MCF 10A (cell line): ENCODE measurements around the gene CLEC18B. TPM values are rescaled to one million over a fixed set of nuclear protein-coding genes. Genes with fewer than 3 reads are reported as not detected.
A peak's percentile ranks its signal among the peaks of the same experiment; 100 is the strongest.
"Not testable (repeated sequence)": the region's sequence is repeated elsewhere in the genome, so short reads cannot be mapped to it uniquely, and the experiment has no call there.

Experiments
- BruUV-seq: library from RNA; stranded (reverse); fragments of 400-500 nt; replicated peaks from 2 replicates; lab custom pipeline; 2021; lab: Mats Ljungman, UMichigan
- CTCF ChIA-PET: fragments of 300-600 bp; sonication (Branson Sonifier 250); formaldehyde crosslinking; extraction: SDS; loops from one replicate; lab custom pipeline; 2021; ENCODE audit warnings: antibody characterized with exemption, inconsistent platforms; lab: Yijun Ruan, JAX
- POLR2A ChIA-PET: fragments of 300-600, 350-650 bp; sonication (Branson Sonifier 250); formaldehyde crosslinking; extraction: SDS; loops from one replicate; lab custom pipeline; 2020; ENCODE audit warnings: antibody characterized with exemption, inconsistent platforms; lab: Yijun Ruan, JAX
- DNase-seq: peaks from one replicate; pipeline ENCODE4 v3.0.0-alpha.2; 2018; ENCODE audit not compliant: unreplicated experiment
- H3K27ac Mint-ChIP-seq: one replicate; pipeline ENCODE4 v1.8.0; 2022; ENCODE audit warnings: mild to moderate bottlenecking, low read depth, mixed read lengths; ENCODE audit not compliant: unreplicated experiment
- H3K27me3 Mint-ChIP-seq: one replicate; pipeline ENCODE4 v1.8.0; 2022; ENCODE audit warnings: mixed read lengths; ENCODE audit not compliant: insufficient read depth, unreplicated experiment
- H3K36me3 Mint-ChIP-seq: one replicate; pipeline ENCODE4 v1.8.0; 2022; ENCODE audit warnings: mild to moderate bottlenecking, moderate library complexity, mixed read lengths; ENCODE audit not compliant: insufficient read depth, unreplicated experiment
- H3K4me1 Mint-ChIP-seq: one replicate; pipeline ENCODE4 v1.8.0; 2022; ENCODE audit warnings: mixed read lengths; ENCODE audit not compliant: insufficient read depth, unreplicated experiment
- H3K4me3 Mint-ChIP-seq: one replicate; pipeline ENCODE4 v1.8.0; 2022; ENCODE audit warnings: mild to moderate bottlenecking, moderate library complexity, mixed read lengths; ENCODE audit not compliant: unreplicated experiment
- H3K9me3 Mint-ChIP-seq: one replicate; pipeline ENCODE4 v1.8.0; 2022; ENCODE audit warnings: mixed read lengths; ENCODE audit not compliant: unreplicated experiment
- intact Hi-C: fragments of 100-400 bp; cut with micrococcal nuclease; formaldehyde crosslinking; loops from 2 replicates; pipeline ENCODE4 v1.14.1; 2022
- total RNA-seq: library from RNA; stranded (reverse); gene quantifications from 2 replicates; pipeline ENCODE4 v1.2.3, GENCODE V29; 2022
- TF ChIP-seq, protein P1 (sequence below): fragments of 200-600 bp; IDR thresholded peaks from one replicate; pipeline ENCODE4 v1.8.0; 2022; ENCODE audit warnings: antibody characterized with exemption, mild to moderate bottlenecking; ENCODE audit not compliant: unreplicated experiment

Gene CLEC18B
- total RNA-seq, 1 experiment from 2014 or later, result 0.89 TPM

DNA sequence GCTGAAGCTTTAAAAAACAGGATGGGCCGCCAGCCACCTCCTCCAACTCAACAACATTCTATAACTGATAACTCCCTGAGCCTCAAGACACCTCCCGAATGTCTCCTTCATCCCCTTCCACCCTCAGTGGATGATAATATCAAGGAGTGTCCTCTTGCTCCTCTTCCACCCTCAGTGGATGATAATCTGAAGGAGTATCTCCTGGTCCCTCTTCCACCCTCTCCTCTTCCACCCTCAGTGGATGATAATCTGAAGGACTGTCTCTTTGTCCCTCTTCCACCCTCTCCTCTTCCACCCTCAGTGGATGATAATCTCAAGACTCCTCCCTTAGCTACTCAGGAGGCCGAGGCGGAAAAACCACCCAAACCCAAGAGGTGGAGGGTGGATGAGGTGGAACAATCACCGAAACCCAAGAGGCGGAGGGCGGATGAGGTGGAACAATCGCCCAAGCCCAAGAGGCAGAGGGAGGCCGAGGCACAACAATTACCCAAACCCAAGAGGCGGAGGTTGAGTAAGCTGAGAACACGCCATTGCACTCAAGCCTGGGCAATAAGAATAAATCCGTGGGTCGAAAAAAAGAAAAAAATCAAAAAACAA, 29.7 kb downstream of the CLEC18B start:
- H3K9me3 Mint-ChIP-seq, DNase-seq, H3K36me3 Mint-ChIP-seq, BruUV-seq, H3K4me1 Mint-ChIP-seq, H3K4me3 Mint-ChIP-seq, POLR2A ChIA-PET, intact Hi-C loops, CTCF ChIA-PET: not testable (repeated sequence)
- Mint-ChIP-seq H3K27ac (peak overlapping the region; percentile 28), H3K27me3 (peaks cover 11% of the 10 kb centered on the region)

DNA sequence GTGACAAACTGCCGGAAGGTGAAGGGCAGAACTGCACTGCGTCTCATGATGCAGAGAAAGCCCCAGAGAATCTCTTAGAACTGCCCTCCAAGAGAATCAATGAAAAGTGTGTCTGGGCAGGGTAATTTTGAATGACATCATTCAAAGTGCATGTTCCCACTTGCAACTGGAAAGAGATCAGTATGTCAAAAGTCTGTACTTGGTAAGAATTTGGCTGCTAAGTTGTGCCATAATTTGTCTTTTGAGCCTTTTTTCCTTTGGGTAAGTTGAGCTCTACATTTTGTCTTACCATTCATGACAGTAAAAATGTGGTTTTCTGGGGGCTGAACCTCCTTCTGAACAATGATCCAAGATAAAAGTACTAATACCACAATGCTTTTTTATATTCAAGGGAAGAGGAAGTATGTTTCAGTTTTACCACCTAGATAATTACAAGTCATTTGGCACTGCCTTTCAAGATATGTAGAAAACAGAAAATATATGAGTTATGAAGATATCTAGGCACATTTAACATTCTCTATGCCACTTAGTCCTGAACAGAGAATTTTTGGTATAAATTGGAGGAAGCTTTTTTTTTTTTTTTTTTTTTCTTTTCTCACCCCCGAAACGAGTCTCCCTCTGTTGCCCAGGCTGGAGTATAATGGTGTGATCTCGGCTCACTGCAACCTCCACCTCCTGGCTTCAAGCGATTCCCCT, 38.8 kb downstream of the CLEC18B start:
- intact Hi-C loops, CTCF ChIA-PET, H3K36me3 Mint-ChIP-seq, BruUV-seq, H3K9me3 Mint-ChIP-seq, H3K27ac Mint-ChIP-seq, DNase-seq, POLR2A ChIA-PET, H3K4me3 Mint-ChIP-seq, H3K4me1 Mint-ChIP-seq, H3K27me3 Mint-ChIP-seq: not testable (repeated sequence)

DNA sequence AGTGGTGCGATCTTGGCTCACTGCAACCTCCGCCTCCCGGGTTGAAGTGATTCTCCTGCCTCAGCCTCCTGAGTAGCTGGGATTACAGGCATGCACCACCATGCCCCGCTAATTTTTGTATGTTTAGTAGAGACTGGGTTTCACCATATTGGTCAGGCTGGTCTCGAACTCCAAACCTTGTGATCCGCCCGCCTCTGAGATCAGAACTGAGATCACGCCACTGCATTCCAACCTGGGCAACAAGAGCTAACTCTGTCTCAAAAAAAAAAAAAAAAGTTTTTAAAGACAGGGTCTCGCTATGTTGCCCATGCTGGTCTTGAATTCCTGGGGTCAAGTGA, 47.5 kb downstream of the CLEC18B start:
- H3K4me1 Mint-ChIP-seq, CTCF ChIA-PET, H3K9me3 Mint-ChIP-seq, H3K27ac Mint-ChIP-seq, H3K4me3 Mint-ChIP-seq, DNase-seq, intact Hi-C loops, H3K27me3 Mint-ChIP-seq, BruUV-seq, POLR2A ChIA-PET, H3K36me3 Mint-ChIP-seq: not testable (repeated sequence)

DNA sequence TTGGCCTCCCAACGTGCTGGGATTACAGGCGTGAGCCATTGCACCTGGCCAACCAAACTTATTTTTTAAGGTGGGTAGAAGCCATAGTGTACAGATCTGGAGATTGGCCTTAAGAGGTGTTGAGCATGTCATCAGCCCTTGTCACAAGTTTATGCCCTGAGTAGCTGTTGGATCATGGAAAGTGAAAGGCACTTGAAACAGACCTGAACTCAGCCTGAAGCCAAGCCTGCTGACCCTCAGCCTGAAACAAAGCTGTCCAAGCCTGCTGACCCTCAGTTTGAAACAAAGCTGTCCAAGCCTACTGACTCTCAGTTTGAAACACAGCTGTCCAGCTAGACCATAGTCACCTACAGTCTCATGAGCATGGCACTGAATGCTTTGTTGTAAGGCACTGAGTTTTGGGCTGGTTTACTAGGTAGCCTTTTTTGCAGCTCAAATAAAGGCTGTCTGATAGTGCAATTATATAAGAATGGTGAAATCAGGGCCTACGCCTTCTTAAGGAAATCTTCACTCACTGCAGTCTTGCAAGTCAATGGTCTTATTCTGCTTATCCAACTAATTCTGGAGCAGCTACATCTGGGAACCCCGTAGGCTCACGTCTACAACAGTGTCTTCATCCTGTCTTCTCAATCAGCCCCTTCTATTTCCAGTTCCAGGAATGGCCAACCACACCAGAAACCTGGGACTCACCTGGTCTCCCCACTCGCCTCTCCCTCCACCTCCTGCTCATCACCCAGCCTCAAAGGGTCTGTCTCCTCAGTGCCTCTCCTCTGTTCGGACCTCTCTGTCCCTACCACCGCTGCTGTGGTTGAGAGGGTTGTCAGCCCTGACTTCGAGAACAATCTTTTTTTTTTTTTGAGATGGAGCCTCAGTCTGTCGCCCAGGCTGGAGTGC, 48.1 kb downstream of the CLEC18B start:
- ChIA-PET CTCF (interaction anchor here (0.5 to 0.6 kb wide), 2 partner anchors 234 to 1029 kb away, joined by 4 read pairs; no protein-coding TSS in a partner anchor), POLR2A (no interaction called here)
- intact Hi-C loops, result no loop called here
- no TSS peak for BruUV-seq
- TF ChIP-seq, protein P1, sequence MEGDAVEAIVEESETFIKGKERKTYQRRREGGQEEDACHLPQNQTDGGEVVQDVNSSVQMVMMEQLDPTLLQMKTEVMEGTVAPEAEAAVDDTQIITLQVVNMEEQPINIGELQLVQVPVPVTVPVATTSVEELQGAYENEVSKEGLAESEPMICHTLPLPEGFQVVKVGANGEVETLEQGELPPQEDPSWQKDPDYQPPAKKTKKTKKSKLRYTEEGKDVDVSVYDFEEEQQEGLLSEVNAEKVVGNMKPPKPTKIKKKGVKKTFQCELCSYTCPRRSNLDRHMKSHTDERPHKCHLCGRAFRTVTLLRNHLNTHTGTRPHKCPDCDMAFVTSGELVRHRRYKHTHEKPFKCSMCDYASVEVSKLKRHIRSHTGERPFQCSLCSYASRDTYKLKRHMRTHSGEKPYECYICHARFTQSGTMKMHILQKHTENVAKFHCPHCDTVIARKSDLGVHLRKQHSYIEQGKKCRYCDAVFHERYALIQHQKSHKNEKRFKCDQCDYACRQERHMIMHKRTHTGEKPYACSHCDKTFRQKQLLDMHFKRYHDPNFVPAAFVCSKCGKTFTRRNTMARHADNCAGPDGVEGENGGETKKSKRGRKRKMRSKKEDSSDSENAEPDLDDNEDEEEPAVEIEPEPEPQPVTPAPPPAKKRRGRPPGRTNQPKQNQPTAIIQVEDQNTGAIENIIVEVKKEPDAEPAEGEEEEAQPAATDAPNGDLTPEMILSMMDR, result no peak
- no peak for DNase-seq
- no peak overlapping the region for H3K4me3 Mint-ChIP-seq
- no peaks in the 10 kb centered on the region for H3K27me3 Mint-ChIP-seq
- H3K36me3 Mint-ChIP-seq, result no peaks in the 10 kb centered on the region
- H3K27ac Mint-ChIP-seq, result no peak overlapping the region
- no peaks in the 10 kb centered on the region for H3K4me1 Mint-ChIP-seq
- H3K9me3 Mint-ChIP-seq, result no peaks in the 10 kb centered on the region

DNA sequence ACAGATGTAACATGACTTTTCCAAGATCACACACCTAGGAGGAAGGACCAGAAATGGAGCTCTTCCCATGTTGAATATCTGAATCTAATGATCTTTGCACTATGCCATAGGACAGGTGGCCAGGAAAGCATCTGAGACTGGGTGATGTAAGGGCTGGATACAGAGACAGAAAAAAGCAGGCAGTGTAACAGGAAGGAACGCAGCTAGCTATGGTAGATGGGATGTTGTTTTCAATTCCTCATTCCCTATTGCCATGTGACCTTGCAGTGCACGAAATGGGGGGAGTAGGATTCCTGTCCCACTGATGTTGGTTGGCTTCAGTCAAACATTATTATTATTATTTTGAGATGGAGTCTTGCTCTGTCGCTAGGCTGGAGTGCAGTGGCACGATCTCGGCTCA, 48.9 kb downstream of the CLEC18B start:
- H3K4me1 Mint-ChIP-seq, result no peaks in the 10 kb centered on the region
- no peak overlapping the region for H3K27ac Mint-ChIP-seq
- no peak overlapping the region for H3K4me3 Mint-ChIP-seq
- no peaks in the 10 kb centered on the region for H3K9me3 Mint-ChIP-seq
- no peaks in the 10 kb centered on the region for H3K36me3 Mint-ChIP-seq
- H3K27me3 Mint-ChIP-seq, result no peaks in the 10 kb centered on the region
- ChIA-PET POLR2A (interaction anchor here (0.6 kb wide), 1 partner anchor 737 kb away, joined by 3 read pairs; no protein-coding TSS in a partner anchor), CTCF (interaction anchor here (0.6 kb wide), 2 partner anchors 62 to 1030 kb away, joined by 3 to 4 read pairs; no protein-coding TSS in a partner anchor)
- DNase-seq, result no peak
- no TSS peak for BruUV-seq
- intact Hi-C loops, result no loop called here
- TF ChIP-seq, protein P1, result no peak

DNA sequence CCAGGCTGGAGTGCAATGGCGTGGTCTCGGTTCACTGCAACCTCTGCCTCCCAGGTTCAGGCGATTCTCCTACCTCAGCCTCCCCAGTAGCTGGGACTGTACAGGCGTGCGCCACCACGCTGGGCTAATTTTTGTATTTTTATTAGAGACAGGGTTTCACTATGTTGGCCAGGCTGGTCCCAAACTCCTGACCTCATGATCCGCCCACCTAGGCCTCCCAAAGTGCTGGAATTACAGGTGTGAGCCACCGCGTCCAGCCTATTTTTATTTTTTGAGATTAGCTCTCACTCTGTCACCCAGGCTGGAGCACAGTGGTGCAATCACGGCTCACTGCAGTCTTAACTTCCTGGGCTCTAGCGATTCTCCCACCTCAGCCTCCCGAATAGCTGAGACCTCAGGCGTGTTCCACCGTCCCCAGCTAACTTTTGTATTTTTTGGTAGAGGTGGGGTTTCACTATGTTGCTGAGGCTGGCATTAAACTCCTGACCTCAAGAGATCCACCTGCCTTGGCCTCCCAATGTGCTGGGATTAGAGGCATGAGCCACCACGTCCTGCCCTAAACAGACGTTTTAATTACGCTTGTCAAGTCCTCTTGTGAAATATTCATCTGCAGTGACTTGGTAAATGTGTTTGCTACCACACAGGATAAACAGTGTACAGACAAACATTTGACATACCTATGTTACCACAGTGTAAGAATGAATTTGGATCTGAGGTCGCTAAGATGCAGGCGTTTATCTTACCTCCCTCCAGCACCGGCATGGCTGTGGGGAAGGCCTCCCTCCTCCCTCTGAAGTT, 50.7 kb downstream of the CLEC18B start:
- DNase-seq, H3K4me3 Mint-ChIP-seq, H3K27ac Mint-ChIP-seq, intact Hi-C loops, BruUV-seq, H3K27me3 Mint-ChIP-seq, CTCF ChIA-PET, H3K9me3 Mint-ChIP-seq, H3K4me1 Mint-ChIP-seq, H3K36me3 Mint-ChIP-seq, POLR2A ChIA-PET: not testable (repeated sequence)
